ENCODE data around the gene FBXO46.

DNA sequence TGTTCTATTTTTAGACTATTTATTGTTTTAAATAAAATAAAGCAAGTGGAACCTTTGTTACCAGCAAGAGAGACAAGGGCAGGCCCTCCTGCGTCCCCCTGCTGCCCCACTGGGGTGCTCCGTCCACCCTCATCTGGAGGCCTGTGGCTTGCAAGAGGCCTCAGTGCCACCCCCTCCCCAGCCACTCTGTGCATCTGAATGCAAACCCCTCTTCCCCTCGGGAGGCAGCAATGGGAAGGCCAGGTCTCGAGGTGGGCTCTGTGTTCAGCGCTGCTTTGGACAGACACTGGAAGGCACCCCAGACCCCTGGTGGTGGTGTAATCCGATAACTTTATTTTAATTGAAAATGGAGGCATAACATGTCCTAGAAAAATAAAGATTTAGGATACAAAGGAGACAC lies 33.8 kb upstream of the FBXO46 start:
- TF ChIP-seq, protein P1, sequence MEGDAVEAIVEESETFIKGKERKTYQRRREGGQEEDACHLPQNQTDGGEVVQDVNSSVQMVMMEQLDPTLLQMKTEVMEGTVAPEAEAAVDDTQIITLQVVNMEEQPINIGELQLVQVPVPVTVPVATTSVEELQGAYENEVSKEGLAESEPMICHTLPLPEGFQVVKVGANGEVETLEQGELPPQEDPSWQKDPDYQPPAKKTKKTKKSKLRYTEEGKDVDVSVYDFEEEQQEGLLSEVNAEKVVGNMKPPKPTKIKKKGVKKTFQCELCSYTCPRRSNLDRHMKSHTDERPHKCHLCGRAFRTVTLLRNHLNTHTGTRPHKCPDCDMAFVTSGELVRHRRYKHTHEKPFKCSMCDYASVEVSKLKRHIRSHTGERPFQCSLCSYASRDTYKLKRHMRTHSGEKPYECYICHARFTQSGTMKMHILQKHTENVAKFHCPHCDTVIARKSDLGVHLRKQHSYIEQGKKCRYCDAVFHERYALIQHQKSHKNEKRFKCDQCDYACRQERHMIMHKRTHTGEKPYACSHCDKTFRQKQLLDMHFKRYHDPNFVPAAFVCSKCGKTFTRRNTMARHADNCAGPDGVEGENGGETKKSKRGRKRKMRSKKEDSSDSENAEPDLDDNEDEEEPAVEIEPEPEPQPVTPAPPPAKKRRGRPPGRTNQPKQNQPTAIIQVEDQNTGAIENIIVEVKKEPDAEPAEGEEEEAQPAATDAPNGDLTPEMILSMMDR (IDR thresholded peaks at IDR 0.05), result no peak
- TF ChIP-seq POLR2A (IDR thresholded peaks at IDR 0.05), result no peak

Data from Peyer's patch (tissue), 4 donors.